Gastrocnemius medialis (tissue), 4 donors: Measurements from ENCODE around the gene CACNA1C.
"Not testable (repeated sequence)": the region's sequence is repeated elsewhere in the genome, so short reads cannot be mapped to it uniquely, and the experiment has no call there.

Experiments used
- POLR2A ChIP-seq, 2 donors: fragments of 450-650 bp; IDR thresholded peaks; one replicate each; pipeline ENCODE4 v1.6.1; 2017; ENCODE audit warnings: antibody characterized with exemption in 2 of 2, mild to moderate bottlenecking in 2 of 2, moderate library complexity in 2 of 2
- TF ChIP-seq, protein P1 (sequence below), 5 experiments: fragments of 450-650 bp in 3 of 5; fragments of 200-600 bp in 2 of 5; sonication (generic) in 2 of 5; IDR thresholded peaks in 4 of 5; conservative IDR thresholded peaks in 1 of 5; 1 replicate in 4 of 5; 2 replicates in 1 of 5; pipeline ENCODE4 v1.5.1; 2016 to 2019; ENCODE audit warnings: antibody characterized with exemption in 5 of 5, mild to moderate bottlenecking in 3 of 5, moderate library complexity in 3 of 5

DNA sequence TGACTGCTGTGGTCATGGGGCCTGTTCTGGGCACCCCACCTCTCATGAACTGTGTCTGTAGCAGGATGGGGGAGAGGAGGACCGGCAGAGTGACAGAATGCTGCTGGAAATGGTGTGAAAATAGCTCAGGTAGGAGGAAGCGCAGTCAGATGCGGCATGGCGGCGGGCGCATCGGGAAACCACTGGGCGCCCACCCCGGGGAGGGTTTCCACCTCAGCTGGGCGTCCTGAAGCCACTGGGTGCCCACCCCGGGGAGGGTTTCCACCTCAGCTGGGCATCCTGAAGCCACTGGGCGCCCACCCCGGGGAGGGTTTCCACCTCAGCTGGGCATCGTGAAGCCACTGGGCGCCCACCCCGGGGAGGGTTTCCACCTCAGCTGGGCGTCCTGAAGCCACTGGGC lies 52.6 kb downstream of the CACNA1C start:
- TF ChIP-seq, protein P1, sequence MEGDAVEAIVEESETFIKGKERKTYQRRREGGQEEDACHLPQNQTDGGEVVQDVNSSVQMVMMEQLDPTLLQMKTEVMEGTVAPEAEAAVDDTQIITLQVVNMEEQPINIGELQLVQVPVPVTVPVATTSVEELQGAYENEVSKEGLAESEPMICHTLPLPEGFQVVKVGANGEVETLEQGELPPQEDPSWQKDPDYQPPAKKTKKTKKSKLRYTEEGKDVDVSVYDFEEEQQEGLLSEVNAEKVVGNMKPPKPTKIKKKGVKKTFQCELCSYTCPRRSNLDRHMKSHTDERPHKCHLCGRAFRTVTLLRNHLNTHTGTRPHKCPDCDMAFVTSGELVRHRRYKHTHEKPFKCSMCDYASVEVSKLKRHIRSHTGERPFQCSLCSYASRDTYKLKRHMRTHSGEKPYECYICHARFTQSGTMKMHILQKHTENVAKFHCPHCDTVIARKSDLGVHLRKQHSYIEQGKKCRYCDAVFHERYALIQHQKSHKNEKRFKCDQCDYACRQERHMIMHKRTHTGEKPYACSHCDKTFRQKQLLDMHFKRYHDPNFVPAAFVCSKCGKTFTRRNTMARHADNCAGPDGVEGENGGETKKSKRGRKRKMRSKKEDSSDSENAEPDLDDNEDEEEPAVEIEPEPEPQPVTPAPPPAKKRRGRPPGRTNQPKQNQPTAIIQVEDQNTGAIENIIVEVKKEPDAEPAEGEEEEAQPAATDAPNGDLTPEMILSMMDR (IDR thresholded peaks at IDR 0.05 in 4 of 5, conservative IDR thresholded peaks at IDR 0.05 in 1 of 5) = not testable (repeated sequence)
- TF ChIP-seq POLR2A (IDR thresholded peaks at IDR 0.05) = not testable (repeated sequence)
